BE2C (cell line): Measurements from ENCODE around the gene NOLC1.

Experiments
- DNase-seq: peaks from one replicate; pipeline ENCODE4 v3.0.0-alpha.2; 2020
- H3K27me3 ChIP-seq: fragments of 250-450 bp; sonication (Bioruptor Pico); 2 replicates; pipeline ENCODE4 v1.5.1; 2020; ENCODE audit warnings: mild to moderate bottlenecking
- H3K36me3 ChIP-seq: fragments of 250-450 bp; sonication (Bioruptor Pico); 2 replicates; pipeline ENCODE4 v1.5.1; 2020; ENCODE audit warnings: mild to moderate bottlenecking
- H3K4me1 ChIP-seq: fragments of 250-450 bp; sonication (Bioruptor Pico); 2 replicates; pipeline ENCODE4 v1.5.1; 2020
- H3K4me3 ChIP-seq: 2 replicates; pipeline ENCODE4 v1.5.1; 2011; ENCODE audit warnings: low read depth, low read length
- H3K9me3 ChIP-seq: fragments of 250-450 bp; sonication (Bioruptor Pico); 2 replicates; pipeline ENCODE4 v1.5.1; 2020
- CTCF ChIP-seq: IDR thresholded peaks from 2 replicates; pipeline ENCODE4 v1.5.1; 2012; ENCODE audit warnings: mild to moderate bottlenecking, low read depth, low read length

NOLC1 gene

GRCh38 chr10:102120991-102121738, 31.0 kb upstream of the NOLC1 start:
- TF ChIP-seq CTCF, result no peak
- no peaks in the 10 kb centered on the region for H3K27me3 ChIP-seq
- DNase-seq, result peak; percentile 49
- H3K9me3 ChIP-seq, result no peaks in the 10 kb centered on the region
- H3K4me3 ChIP-seq, result peak overlapping the region; percentile 90
- H3K36me3 ChIP-seq, result no peaks in the 10 kb centered on the region
- H3K4me1 ChIP-seq, result peaks cover 14% of the 10 kb centered on the region

- H3K4me3 ChIP-seq, result no peak overlapping the region
- peak; percentile 17 for TF ChIP-seq CTCF
- no peak for DNase-seq
Observed at GRCh38 chr10:102121739-102122372, 30.3 kb upstream of the NOLC1 start.

GRCh38 chr10:102122450-102122849, 29.7 kb upstream of the NOLC1 start:
- no peaks in the 10 kb centered on the region for H3K9me3 ChIP-seq
- H3K27me3 ChIP-seq, result no peaks in the 10 kb centered on the region
- no peak for TF ChIP-seq CTCF
- H3K36me3 ChIP-seq, result no peaks in the 10 kb centered on the region
- peaks cover 6% of the 10 kb centered on the region for H3K4me1 ChIP-seq
- DNase-seq, result no peak
- no peak overlapping the region for H3K4me3 ChIP-seq

More at GRCh38 chr10:102121739-102122372, 30.3 kb upstream of the NOLC1 start:
- Histone ChIP-seq H3K4me1 (peaks cover 9% of the 10 kb centered on the region), H3K9me3 (no peaks in the 10 kb centered on the region), H3K36me3 (no peaks in the 10 kb centered on the region), H3K27me3 (no peaks in the 10 kb centered on the region)

DNA sequence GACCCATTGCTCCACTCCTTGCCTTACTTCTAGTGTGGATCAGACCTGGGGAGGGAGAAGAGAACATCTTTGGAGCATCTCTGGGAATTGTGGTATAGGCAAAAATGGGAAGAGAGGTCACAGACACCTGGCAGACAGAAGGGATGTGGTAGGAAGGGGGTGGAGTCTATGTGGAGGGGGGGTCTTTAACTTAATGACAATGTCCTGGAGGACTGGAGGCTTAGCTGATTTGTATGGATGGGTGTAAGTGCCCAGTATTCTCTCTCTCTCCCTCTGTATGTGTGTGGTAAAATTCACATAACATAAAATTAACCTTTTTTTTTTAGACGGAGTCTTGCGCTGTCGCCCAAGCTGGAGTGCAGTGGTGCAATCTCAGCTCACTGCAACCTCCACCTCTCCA, 29.0 kb upstream of the NOLC1 start:
- no peak overlapping the region for H3K4me3 ChIP-seq
- peaks cover 6% of the 10 kb centered on the region for H3K4me1 ChIP-seq
- no peaks in the 10 kb centered on the region for H3K36me3 ChIP-seq
- no peaks in the 10 kb centered on the region for H3K27me3 ChIP-seq
- no peak for DNase-seq
- TF ChIP-seq CTCF, result no peak
- H3K9me3 ChIP-seq, result no peaks in the 10 kb centered on the region

- H3K36me3 ChIP-seq, result peaks cover 29% of the 10 kb centered on the region
- DNase-seq, result no peak
- H3K9me3 ChIP-seq, result no peaks in the 10 kb centered on the region
- no peak for TF ChIP-seq CTCF
- H3K4me3 ChIP-seq, result no peak overlapping the region
- peaks cover 3% of the 10 kb centered on the region; the same call in 1 of the 2 replicates for H3K4me1 ChIP-seq
- no peaks in the 10 kb centered on the region for H3K27me3 ChIP-seq
Observed at GRCh38 chr10:102131286-102132170, 20.7 kb upstream of the NOLC1 start.
